ENCODE results near the gene SLC38A7. TPM values are rescaled to one million over a fixed set of nuclear protein-coding genes. Genes with fewer than 3 reads are reported as not detected.

SLC38A7 gene
- total RNA-seq, 1 experiment from 2014 or later = 13.1 TPM

GRCh38 chr16:58620396-58620795, 64.2 kb downstream of the SLC38A7 start:
- Histone ChIP-seq H3K27me3 (no peaks in the 10 kb centered on the region), H3K36me3 (peaks cover 93% of the 10 kb centered on the region), H3K4me3 (no peak overlapping the region), H3K9me3 (no peaks in the 10 kb centered on the region)
- DNase-seq = no peak

GRCh38 chr16:58615280-58615679, 69.3 kb downstream of the SLC38A7 start:
- no peaks in the 10 kb centered on the region for H3K9me3 ChIP-seq
- no peak overlapping the region for H3K4me3 ChIP-seq
- peaks cover 77% of the 10 kb centered on the region for H3K36me3 ChIP-seq

More at GRCh38 chr16:58615280-58615679, 69.3 kb downstream of the SLC38A7 start:
- DNase-seq = no peak
- H3K27me3 ChIP-seq = no peaks in the 10 kb centered on the region

Other genes starting within 250 kb of the SLC38A7 start
- gene NDRG4, start 184.6 kb downstream of the SLC38A7 start, total RNA-seq (2014; rRNA removed; shearing (Covaris generic); ENCODE audit: low replicate concordance) = 6.7 and 9.9 TPM in 2 replicates
- gene SETD6, start 169.3 kb downstream of the SLC38A7 start, total RNA-seq (2014; rRNA removed; shearing (Covaris generic); ENCODE audit: low replicate concordance) = 28.3 and 37.2 TPM in 2 replicates
- gene CNOT1, start 54.9 kb downstream of the SLC38A7 start, total RNA-seq (2014; rRNA removed; shearing (Covaris generic); ENCODE audit: low replicate concordance) = 232 and 296 TPM in 2 replicates
- gene GOT2, start 49.5 kb upstream of the SLC38A7 start, total RNA-seq (2014; rRNA removed; shearing (Covaris generic); ENCODE audit: low replicate concordance) = 126 and 128 TPM in 2 replicates